ENCODE data around the gene COL9A2.

GRCh38 chr1:40281853-40282252 is 35.2 kb downstream of the COL9A2 start:
- TF ChIP-seq POLR2AphosphoS5 (IDR thresholded peaks at IDR 0.05): no peak
- no peak for TF ChIP-seq CTCF (IDR thresholded peaks at IDR 0.05)
- no peak for TF ChIP-seq EP300 (IDR thresholded peaks at IDR 0.05)
